Measurements from ENCODE around the gene SOWAHA.

SOWAHA gene

GRCh38 chr5:132859889-132860437, 46.9 kb downstream of the SOWAHA start:
- DNase-seq, result no peak

- DNase-seq, result no peak
These were observed 47.6 kb downstream of the SOWAHA start for GRCh38 chr5:132860742-132861141.

GRCh38 chr5:132865668-132866341, 52.7 kb downstream of the SOWAHA start:
- DNase-seq, result no peak

Measured in DMS 273 treated with DMSO at 0.1 percent for 48 hours (cell line).